ENCODE data around the gene ATP8A2.
"Not testable (repeated sequence)": the region's sequence is repeated elsewhere in the genome, so short reads cannot be mapped to it uniquely, and the experiment has no call there.

The ATP8A2 gene

DNA sequence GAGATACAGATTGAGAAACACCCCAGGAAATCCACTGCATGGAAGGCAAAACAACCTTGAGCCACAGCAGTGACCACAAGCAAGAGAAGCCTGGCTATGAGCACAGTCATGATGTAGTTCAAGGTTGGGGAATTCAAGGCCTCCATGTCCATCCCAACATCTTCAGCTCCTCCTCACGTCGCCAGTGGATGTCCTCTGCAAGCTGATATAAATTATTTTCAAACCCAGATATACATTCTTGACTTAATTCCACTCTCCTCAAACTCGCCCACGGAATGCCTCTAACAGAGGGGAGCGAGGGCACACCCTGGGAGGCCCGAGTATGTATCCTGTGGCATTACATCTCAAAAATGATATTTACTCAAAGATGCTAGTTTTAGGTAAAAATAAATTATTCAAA, 574.5 kb downstream of the ATP8A2 start:
- DNase-seq (ENCODE audit: low read depth in 1 of 2, low spot score in 1 of 2): no peak

DNA sequence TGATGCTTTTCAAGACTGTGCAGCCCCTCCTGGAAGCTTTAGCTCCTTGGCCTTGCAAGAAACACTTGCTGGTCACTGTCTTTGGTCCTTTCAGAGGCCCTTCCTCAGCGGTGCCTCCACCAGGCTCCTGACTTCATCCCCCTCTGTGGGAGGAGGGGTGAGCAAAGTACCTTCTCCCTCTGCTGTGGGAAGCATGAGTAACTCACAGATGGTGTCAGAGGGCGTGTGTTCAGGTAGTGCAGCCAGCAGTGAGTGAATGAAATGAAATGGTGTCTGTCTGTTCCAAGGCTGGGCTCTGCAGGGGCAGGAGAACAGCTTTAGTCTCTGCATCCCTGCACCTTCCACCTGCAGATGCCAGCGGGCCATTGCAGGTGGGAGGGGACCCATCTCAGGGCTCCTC, 577.1 kb downstream of the ATP8A2 start:
- no peak for DNase-seq (ENCODE audit: low read depth in 1 of 2, low spot score in 1 of 2)

DNA sequence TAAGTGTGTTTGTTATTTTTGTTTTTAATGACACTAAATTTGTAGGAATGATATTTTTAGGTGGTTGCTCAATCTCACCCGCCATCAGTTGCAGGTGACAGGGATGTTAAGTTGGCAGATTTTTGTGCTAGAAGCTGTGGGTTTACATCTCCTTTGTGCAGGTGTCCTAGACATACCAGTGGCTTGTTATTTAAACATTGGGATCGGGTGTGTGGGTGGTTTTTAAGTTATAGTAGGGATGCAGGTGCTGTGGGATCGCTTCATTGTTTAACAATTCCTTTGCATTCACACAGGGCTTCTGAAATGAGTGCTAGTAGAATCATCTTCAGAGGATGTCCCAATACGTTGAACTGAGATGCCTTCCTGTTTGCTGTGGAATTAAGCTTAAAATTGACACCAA, 580.1 kb downstream of the ATP8A2 start:
- DNase-seq (ENCODE audit: low read depth in 1 of 2, low spot score in 1 of 2): no peak

- not testable (repeated sequence) for DNase-seq (ENCODE audit: low read depth in 1 of 2, low spot score in 1 of 2)
These were observed 582.3 kb downstream of the ATP8A2 start for GRCh38 chr13:25954080-25954479.

GRCh38 chr13:25954943-25955342, 583.2 kb downstream of the ATP8A2 start:
- DNase-seq (ENCODE audit: low read depth in 1 of 2, low spot score in 1 of 2): not testable (repeated sequence)

DNA sequence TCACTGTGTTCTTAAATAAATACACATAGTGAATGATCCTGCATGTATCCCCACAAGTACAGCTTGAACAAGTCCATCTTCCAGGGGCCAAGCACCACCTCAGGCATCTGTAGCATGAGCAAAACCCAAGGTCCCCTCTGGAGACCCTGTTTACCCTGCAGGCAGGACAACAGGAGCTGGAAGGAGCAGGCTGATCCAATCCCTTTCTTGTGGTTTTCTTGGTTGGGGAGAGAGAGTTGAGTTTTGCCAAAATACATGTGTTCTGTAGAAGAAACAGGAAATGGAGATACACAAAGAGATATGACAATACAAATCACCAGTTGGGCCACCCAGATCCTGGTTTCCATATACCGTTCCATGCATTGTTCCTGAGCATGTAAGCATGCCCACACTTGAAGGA, 587.2 kb downstream of the ATP8A2 start:
- DNase-seq (ENCODE audit: low read depth in 1 of 2, low spot score in 1 of 2): no peak

DNA sequence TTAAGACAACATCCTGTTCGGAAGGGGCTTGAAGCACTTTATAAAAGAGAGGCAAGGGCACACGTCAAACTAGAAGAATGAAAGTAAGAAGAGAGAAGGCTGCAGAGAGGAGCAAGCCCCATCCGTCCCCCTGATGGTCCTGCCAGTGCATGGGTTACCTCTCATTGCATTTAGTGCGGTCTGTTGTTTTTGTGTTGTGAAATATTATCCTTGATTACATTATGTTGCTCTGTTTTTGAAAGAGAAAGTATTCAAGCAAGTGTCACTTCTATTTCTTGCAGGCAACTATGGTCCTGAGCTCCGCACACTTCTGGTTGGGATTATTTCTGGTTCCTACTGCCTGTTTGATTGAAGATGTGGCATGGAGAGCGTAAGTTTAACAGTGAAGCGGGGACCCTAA, 589.5 kb downstream of the ATP8A2 start:
- DNase-seq (ENCODE audit: low read depth in 1 of 2, low spot score in 1 of 2): no peak

- no peak for DNase-seq (ENCODE audit: low read depth in 1 of 2, low spot score in 1 of 2)
These were observed 591.9 kb downstream of the ATP8A2 start for GRCh38 chr13:25963674-25964073.

DNA sequence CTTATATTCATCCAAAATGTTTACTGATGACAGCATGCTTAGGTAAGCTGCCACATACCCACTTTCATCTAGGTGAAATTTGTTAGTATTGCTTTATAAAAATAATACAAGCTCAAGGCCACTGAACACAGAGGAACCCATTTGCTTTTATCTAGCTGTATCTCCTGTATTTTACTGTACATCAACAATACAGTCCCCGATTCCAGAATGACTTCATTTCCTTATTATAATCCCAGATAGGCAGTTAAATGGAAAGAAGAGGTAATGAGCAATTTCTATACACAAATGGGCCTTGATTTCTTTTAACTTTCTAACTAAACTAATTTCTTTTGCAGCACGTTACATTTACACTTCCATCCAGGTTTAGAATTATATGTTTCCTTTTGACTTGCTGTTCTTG, 593.8 kb downstream of the ATP8A2 start:
- DNase-seq (ENCODE audit: low read depth in 1 of 2, low spot score in 1 of 2): no peak

GRCh38 chr13:25966086-25966485, 594.3 kb downstream of the ATP8A2 start:
- no peak for DNase-seq (ENCODE audit: low read depth in 1 of 2, low spot score in 1 of 2)

DNA sequence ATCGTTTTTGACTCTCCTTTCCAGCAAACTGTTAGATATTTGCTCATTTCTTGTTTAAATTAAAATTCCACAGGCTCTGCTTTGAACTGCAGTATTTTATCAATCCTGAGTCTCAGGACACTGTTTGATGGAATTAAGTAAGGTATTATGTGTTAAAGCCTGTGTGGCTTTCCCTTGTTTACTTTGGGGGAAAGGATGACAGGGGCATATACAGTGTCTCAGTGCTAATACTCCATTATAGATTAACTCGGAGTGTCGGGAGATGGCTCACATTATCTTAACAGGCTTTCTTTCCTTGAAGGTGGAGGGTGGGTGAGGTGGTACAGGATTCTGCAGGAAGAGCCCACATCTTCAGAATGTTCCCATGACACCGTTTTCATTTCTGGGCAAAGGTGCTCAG, 595.4 kb downstream of the ATP8A2 start:
- DNase-seq (ENCODE audit: low read depth in 1 of 2, low spot score in 1 of 2): no peak

DNA sequence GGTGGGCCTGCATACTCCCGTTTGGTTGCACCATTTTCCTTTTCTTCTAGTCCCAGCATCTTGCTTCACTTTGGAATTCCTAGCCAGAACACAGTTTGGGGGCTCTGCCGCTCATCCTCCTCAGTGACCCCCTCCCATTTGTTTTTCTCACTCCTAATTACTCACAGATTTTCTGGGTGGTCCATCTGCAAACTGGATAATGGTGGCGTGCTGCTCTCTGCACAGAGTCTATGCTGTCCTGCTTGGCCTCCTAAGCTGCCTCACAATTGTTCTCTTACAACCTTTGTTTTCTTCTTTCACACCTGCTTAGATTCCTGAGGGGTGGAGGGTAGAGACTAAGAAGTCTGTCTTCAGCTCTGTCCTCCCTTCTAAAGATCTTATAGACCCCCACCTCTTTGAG, 599.3 kb downstream of the ATP8A2 start:
- no peak for DNase-seq (ENCODE audit: low read depth in 1 of 2, low spot score in 1 of 2)

- DNase-seq (ENCODE audit: low read depth in 1 of 2, low spot score in 1 of 2): no peak
These were observed 599.8 kb downstream of the ATP8A2 start for GRCh38 chr13:25971459-25972145.

GRCh38 chr13:25973085-25973484, 601.3 kb downstream of the ATP8A2 start:
- DNase-seq (ENCODE audit: low read depth in 1 of 2, low spot score in 1 of 2): no peak

GRCh38 chr13:25973576-25973975, 601.8 kb downstream of the ATP8A2 start:
- DNase-seq (ENCODE audit: low read depth in 1 of 2, low spot score in 1 of 2): no peak

- DNase-seq (ENCODE audit: low read depth in 1 of 2, low spot score in 1 of 2): no peak
These were observed 605.4 kb downstream of the ATP8A2 start for GRCh38 chr13:25977216-25977615.

GRCh38 chr13:25977671-25978070, 605.9 kb downstream of the ATP8A2 start:
- no peak for DNase-seq (ENCODE audit: low read depth in 1 of 2, low spot score in 1 of 2)

- DNase-seq (ENCODE audit: low read depth in 1 of 2, low spot score in 1 of 2): no peak
These were observed 607.2 kb downstream of the ATP8A2 start for GRCh38 chr13:25978961-25979360.

DNA sequence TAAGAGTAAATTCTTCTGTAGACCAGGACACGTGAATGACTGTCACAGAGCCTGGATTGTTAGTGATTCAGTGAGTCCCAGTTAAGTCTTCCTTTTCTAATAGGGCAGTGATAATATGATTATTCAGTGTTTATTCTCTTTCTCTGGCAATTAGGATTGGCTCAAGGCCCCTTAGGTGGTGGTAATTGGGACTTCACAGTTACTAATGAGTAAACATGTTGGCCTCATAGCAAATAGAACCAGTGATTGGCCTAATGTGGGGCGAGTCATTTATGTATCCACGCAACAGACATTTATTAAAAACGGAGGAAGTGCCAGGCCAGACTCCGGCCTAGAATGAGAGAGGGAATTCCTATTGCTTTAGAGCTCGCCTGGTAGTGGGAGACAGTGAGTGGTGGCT, 607.6 kb downstream of the ATP8A2 start:
- no peak for DNase-seq (ENCODE audit: low read depth in 1 of 2, low spot score in 1 of 2)

DNA sequence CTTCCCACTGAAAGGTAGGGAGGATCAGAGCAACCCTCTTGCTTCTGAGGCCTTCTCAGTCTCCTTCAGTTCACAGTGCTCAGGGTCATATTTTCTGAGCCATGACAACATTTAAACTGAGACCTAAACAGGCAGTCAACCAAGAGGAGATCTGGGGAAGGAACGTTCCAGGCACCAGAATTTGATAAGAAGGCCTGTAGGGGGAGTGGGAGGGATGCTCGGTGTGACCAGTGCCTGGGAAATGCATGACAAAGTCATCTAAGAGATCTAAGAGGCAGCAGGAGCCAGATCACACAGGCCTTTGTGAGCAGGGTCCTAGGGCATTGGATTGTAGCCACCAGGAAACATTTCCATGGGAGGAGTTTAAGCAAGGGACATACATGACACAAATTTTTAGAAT, 608.5 kb downstream of the ATP8A2 start:
- no peak for DNase-seq (ENCODE audit: low read depth in 1 of 2, low spot score in 1 of 2)

DNA sequence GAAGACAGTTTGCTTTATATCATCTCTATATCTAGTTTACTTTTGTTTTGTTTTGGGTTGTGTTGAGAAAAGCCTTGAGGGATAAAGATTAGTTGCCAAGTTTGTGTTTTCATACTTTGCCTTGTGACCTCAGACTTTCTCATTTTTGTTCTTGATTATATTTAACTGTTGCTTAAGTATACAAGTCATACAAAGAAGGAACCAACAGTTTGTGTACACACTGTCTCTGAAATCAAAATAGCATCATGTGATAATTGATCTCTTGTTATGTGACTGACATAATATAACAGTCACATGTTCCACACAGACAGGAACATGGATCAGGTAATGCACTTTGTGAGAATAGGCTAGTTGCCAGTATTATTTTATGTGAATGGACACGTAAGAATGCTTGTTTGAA, 609.3 kb downstream of the ATP8A2 start:
- DNase-seq (ENCODE audit: low read depth in 1 of 2, low spot score in 1 of 2): no peak

DNA sequence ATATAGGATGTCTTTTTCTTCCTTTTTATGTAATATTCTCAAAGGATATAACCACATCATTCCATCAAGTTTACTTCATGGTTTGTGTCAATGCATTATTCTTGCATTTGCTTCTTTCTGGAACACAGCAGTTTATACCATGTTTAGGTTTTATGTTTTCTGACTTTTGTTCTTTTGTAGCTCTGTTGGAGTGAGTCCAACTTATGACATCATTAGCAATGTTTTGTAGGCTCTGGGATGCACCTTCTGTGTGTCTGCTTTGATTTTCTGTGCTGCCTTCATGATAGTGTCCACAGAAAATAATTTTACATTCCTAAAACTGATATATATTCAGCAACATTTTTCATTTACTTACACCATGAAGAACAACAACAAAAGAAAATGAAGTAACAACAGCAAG, 611.1 kb downstream of the ATP8A2 start:
- DNase-seq (ENCODE audit: low read depth in 1 of 2, low spot score in 1 of 2): no peak

- DNase-seq (ENCODE audit: low read depth in 1 of 2, low spot score in 1 of 2): no peak
These were observed 616.2 kb downstream of the ATP8A2 start for GRCh38 chr13:25987987-25988386.

DNA sequence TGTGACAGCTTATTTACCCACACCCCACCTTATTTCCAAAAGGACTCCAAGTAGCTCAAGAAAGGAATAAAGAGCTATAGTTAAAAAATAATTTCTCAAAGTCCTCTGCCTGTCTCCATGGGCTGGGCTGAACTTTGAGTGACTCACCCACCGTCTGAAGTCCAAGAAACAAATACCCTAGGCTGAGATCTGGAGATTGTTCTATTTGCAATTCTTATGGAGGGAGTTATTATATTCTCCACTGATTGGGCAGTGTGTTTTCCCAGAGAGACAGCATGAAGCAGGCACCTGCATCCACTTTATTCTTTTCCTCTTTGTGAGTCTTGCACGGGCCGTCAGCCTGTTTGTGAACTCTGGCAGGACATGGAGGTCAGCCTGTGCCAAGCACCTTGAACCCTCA, 616.9 kb downstream of the ATP8A2 start:
- DNase-seq (ENCODE audit: low read depth in 1 of 2, low spot score in 1 of 2): no peak

Data from stimulated activated CD4-positive, alpha-beta T cell treated with anti-CD3 and anti-CD28 coated beads, Interleukin-15, amount 100 ng/mL, for 1 hour (primary cell).